ENCODE measurements around the gene FDXR. TPM values are rescaled to one million over a fixed set of nuclear protein-coding genes. Genes with fewer than 3 reads are reported as not detected.
A peak's percentile ranks its signal among the peaks of the same experiment; 100 is the strongest.

FDXR gene
- total and polyA plus RNA-seq, 9 of the 15 experiments (the other 6 are each of a cell fraction or from before 2014, with no cell fraction given), result 0.89 to 70.7 (median 30.9) TPM

DNA sequence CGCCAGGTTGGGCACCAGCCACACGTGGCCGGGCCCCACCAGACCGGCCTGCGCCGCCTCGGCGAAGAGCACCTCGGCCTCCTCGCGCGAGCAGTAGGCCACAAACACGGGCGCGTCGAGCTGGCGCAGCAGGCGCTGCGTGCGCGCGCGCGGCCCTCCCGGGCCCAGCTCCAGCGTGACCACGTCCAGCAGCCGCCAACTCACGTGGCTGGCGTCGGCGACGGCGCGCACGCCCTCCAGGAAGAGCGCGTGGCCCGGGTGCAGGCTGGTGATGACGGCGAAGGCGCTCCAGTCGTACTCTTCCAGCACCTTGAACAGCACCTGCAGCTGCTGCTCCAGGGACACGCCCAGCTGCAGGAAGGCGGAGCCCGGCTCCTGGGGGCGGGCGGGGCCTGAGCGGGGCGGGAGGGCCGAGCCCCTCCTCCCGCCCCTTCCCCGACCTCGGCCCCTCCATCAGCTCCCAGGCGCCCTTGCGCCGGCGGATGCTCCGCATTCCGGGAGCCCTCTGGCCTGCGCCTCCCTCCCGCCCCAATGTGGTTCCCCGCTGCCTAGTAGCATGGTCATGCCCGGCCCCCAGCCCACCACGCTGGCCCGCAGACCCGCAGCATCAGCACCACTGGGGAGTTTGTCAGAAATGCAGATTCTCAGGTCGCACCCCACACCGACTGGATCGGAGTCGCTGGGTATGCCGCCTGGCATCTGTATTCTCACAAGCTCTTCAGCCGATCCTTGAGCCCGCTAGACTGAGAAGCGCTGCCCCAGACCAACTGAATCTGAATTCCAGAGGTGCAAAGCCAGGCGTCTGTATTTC is 20.4 kb downstream of the FDXR start (continued):
- TF ChIP-seq GTF2F1 (IDR thresholded peaks at IDR 0.05; ENCODE audit: low read depth, low read length) (no peak), MAFG (tag; conservative IDR thresholded peaks at IDR 0.05) (no peak), U2AF1 (optimal IDR thresholded peaks at IDR 0.05; ENCODE audit: low read depth, low read length) (no peak), ELF2 (CRISPR knock-in tag; IDR thresholded peaks at IDR 0.05) (no peak), LEF1 (IDR thresholded peaks at IDR 0.05) (no peak), PRMT5 (CRISPR knock-in tag; IDR thresholded peaks at IDR 0.05) (no peak), GABPA (tag; conservative IDR thresholded peaks at IDR 0.05; ENCODE audit: low read depth) (no peak), ZNF764 (CRISPR knock-in tag; IDR thresholded peaks at IDR 0.05; ENCODE audit: low read depth) (no peak), ESRRB (CRISPR knock-in tag; IDR thresholded peaks at IDR 0.05; ENCODE audit: borderline replicate concordance) (no peak), ZC3H4 (CRISPR knock-in tag; IDR thresholded peaks at IDR 0.05; ENCODE audit: borderline replicate concordance) (peak; percentile 51; the same call in 1 of the 2 replicates), SIN3B (IDR thresholded peaks at IDR 0.05; ENCODE audit: low read depth) (no peak), ZNF232 (CRISPR knock-in tag; IDR thresholded peaks at IDR 0.05) (peak; percentile 60; the same call in 1 of the 2 replicates), PHF21A (IDR thresholded peaks at IDR 0.05; ENCODE audit: borderline replicate concordance, low read depth) (no peak), BHLHE40 (IDR thresholded peaks at IDR 0.05; ENCODE audit: low read length) (peak; percentile 74), ZNF707 (CRISPR knock-in tag; conservative IDR thresholded peaks at IDR 0.05) (no peak), RAD21 (CRISPR knock-in tag; conservative IDR thresholded peaks at IDR 0.05 in 1 of 2, IDR thresholded peaks at IDR 0.05 in 1 of 2) (no peak), HDGF (IDR thresholded peaks at IDR 0.05) (no peak), ZNF197 (CRISPR knock-in tag; IDR thresholded peaks at IDR 0.05; ENCODE audit: low read depth) (no peak), SPI1 (IDR thresholded peaks at IDR 0.05; ENCODE audit: borderline replicate concordance, low read depth, low read length) (no peak), HSF4 (CRISPR knock-in tag; IDR thresholded peaks at IDR 0.05; ENCODE audit: borderline replicate concordance) (no peak), KLF10 (CRISPR knock-in tag; IDR thresholded peaks at IDR 0.05) (no peak)
- TF ChIP-seq, protein P1, sequence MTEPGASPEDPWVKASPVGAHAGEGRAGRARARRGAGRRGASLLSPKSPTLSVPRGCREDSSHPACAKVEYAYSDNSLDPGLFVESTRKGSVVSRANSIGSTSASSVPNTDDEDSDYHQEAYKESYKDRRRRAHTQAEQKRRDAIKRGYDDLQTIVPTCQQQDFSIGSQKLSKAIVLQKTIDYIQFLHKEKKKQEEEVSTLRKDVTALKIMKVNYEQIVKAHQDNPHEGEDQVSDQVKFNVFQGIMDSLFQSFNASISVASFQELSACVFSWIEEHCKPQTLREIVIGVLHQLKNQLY (CRISPR knock-in tag; conservative IDR thresholded peaks at IDR 0.05), result no peak
- TF ChIP-seq, protein P2, sequence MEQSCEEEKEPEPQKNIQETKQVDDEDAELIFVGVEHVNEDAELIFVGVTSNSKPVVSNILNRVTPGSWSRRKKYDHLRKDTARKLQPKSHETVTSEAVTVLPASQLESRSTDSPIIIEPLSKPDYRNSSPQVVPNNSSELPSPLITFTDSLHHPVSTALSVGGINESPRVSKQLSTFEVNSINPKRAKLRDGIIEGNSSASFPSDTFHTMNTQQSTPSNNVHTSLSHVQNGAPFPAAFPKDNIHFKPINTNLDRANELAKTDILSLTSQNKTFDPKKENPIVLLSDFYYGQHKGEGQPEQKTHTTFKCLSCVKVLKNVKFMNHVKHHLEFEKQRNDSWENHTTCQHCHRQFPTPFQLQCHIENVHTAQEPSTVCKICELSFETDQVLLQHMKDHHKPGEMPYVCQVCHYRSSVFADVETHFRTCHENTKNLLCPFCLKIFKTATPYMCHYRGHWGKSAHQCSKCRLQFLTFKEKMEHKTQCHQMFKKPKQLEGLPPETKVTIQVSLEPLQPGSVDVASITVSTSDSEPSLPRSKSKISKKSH (CRISPR knock-in tag; IDR thresholded peaks at IDR 0.05), result no peak
- TF ChIP-seq, protein P3, sequence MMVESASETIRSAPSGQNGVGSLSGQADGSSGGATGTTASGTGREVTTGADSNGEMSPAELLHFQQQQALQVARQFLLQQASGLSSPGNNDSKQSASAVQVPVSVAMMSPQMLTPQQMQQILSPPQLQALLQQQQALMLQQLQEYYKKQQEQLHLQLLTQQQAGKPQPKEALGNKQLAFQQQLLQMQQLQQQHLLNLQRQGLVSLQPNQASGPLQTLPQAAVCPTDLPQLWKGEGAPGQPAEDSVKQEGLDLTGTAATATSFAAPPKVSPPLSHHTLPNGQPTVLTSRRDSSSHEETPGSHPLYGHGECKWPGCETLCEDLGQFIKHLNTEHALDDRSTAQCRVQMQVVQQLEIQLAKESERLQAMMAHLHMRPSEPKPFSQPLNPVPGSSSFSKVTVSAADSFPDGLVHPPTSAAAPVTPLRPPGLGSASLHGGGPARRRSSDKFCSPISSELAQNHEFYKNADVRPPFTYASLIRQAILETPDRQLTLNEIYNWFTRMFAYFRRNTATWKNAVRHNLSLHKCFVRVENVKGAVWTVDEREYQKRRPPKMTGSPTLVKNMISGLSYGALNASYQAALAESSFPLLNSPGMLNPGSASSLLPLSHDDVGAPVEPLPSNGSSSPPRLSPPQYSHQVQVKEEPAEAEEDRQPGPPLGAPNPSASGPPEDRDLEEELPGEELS (CRISPR knock-in tag; IDR thresholded peaks at IDR 0.05; ENCODE audit: borderline replicate concordance), result peak; percentile 94; the same call in 1 of the 2 replicates
- TF ChIP-seq, protein P4, sequence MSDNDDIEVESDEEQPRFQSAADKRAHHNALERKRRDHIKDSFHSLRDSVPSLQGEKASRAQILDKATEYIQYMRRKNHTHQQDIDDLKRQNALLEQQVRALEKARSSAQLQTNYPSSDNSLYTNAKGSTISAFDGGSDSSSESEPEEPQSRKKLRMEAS (CRISPR knock-in tag; IDR thresholded peaks at IDR 0.05), result peak; percentile 96
